ENCODE results near the gene BCDIN3D. TPM values are rescaled to one million over a fixed set of nuclear protein-coding genes. Genes with fewer than 3 reads are reported as not detected.

The BCDIN3D gene
- total RNA-seq, 2 donors from 2014 or later: 1.3 to 3.6 TPM

GRCh38 chr12:49887091-49887490 is 44.2 kb upstream of the BCDIN3D start:
- Histone ChIP-seq H3K4me1 (peaks cover 13% of the 10 kb centered on the region), H3K9me3 (no peaks in the 10 kb centered on the region), H3K36me3 (replicated peaks in 1 of 2; ENCODE audit: insufficient read depth in 1 of 2, low read depth in 2 of 2) (no peaks in the 10 kb centered on the region), H3K4me3 (no peak overlapping the region), H3K27ac (no peak overlapping the region), H3K27me3 (no peaks in the 10 kb centered on the region)
- intact Hi-C loops (cut with DNase I): no loop called here
- ATAC-seq (no peak), DNase-seq (no peak)
- TF ChIP-seq CTCF (IDR thresholded peaks at IDR 0.05) (no peak), POLR2A (IDR thresholded peaks at IDR 0.05) (no peak)
- 60 to 76% methylated on average over 6 to 9 of the region's 9 CpGs for WGBS, 2 donors

GRCh38 chr12:49885663-49886461 is 43.0 kb upstream of the BCDIN3D start:
- no peak for DNase-seq
- no peak for TF ChIP-seq POLR2A (IDR thresholded peaks at IDR 0.05)
- no peak for TF ChIP-seq CTCF (IDR thresholded peaks at IDR 0.05)

GRCh38 chr12:49885118-49885517 is 42.2 kb upstream of the BCDIN3D start:
- ATAC-seq (no peak), DNase-seq (no peak)
- 45 to 71% methylated on average over 6 of the region's 6 CpGs for WGBS, 2 donors
- no peaks in the 10 kb centered on the region for H3K9me3 ChIP-seq
- no peak overlapping the region for H3K27ac ChIP-seq
- H3K27me3 ChIP-seq: no peaks in the 10 kb centered on the region
- no peak overlapping the region for H3K4me3 ChIP-seq
- TF ChIP-seq POLR2A (IDR thresholded peaks at IDR 0.05) (no peak), CTCF (IDR thresholded peaks at IDR 0.05) (no peak)
- intact Hi-C loops (cut with DNase I): no loop called here
- no peaks in the 10 kb centered on the region for H3K36me3 ChIP-seq (replicated peaks in 1 of 2; ENCODE audit: insufficient read depth in 1 of 2, low read depth in 2 of 2)
- H3K4me1 ChIP-seq: peaks cover 13% of the 10 kb centered on the region

More at GRCh38 chr12:49885663-49886461, 43.0 kb upstream of the BCDIN3D start:
- Histone ChIP-seq H3K9me3 (no peaks in the 10 kb centered on the region), H3K27ac (no peak overlapping the region), H3K4me3 (no peak overlapping the region), H3K27me3 (no peaks in the 10 kb centered on the region), H3K36me3 (replicated peaks in 1 of 2; ENCODE audit: insufficient read depth in 1 of 2, low read depth in 2 of 2) (no peaks in the 10 kb centered on the region), H3K4me1 (peaks cover 13% of the 10 kb centered on the region)
- intact Hi-C loops (cut with DNase I): no loop called here
- ATAC-seq: no peak
- 45 to 60% methylated on average over 11 to 16 of the region's 16 CpGs for WGBS, 2 donors

GRCh38 chr12:49882851-49883464 is 40.1 kb upstream of the BCDIN3D start:
- H3K27me3 ChIP-seq: no peaks in the 10 kb centered on the region
- no peaks in the 10 kb centered on the region for H3K36me3 ChIP-seq (replicated peaks in 1 of 2; ENCODE audit: insufficient read depth in 1 of 2, low read depth in 2 of 2)
- no peak overlapping the region for H3K27ac ChIP-seq
- no peak overlapping the region for H3K4me3 ChIP-seq
- DNase-seq: no peak
- WGBS, 2 donors: 48 to 57% methylated on average over 9 of the region's 9 CpGs
- TF ChIP-seq CTCF (IDR thresholded peaks at IDR 0.05) (no peak), POLR2A (IDR thresholded peaks at IDR 0.05) (no peak)
- peaks cover 2% of the 10 kb centered on the region for H3K4me1 ChIP-seq
- H3K9me3 ChIP-seq: no peaks in the 10 kb centered on the region
- no peak for ATAC-seq
- intact Hi-C loops (cut with DNase I): no loop called here
